Natural killer cell (primary cell): Measurements from ENCODE around the gene P2RX5. TPM values are rescaled to one million over a fixed set of nuclear protein-coding genes. Genes with fewer than 3 reads are reported as not detected.

ENCODE experiments used
- ATAC-seq, 3 donors: fragments of 150-1000 bp in 2 of 3; fragments of 200-7000 bp in 1 of 3; cut with Tn5 transposase; 1 replicate in 1 of 3; 2 replicates in 2 of 3; pipeline ENCODE4 v1.10.0; 2021; ENCODE audit warnings: mild to moderate bottlenecking in 2 of 3, moderate library complexity in 2 of 3
- DNase-seq, 2 donors: peaks; one replicate each; pipeline versions ENCODE4 v3.0.0 to v3.0.0-alpha.2; 2013 to 2021; ENCODE audit warnings: mixed read lengths in 1 of 2
- H3K27ac ChIP-seq: one replicate; pipeline ENCODE4 v1.5.1; 2013; ENCODE audit warnings: mild to moderate bottlenecking, low read length
- H3K27me3 ChIP-seq: one replicate; pipeline ENCODE4 v1.6.1; 2013; ENCODE audit warnings: low read length; ENCODE audit not compliant: control insufficient read depth, insufficient read depth
- H3K36me3 ChIP-seq: one replicate; pipeline ENCODE4 v1.6.1; 2013; ENCODE audit warnings: low read length; ENCODE audit not compliant: control insufficient read depth, insufficient read depth
- H3K4me1 ChIP-seq: one replicate; pipeline ENCODE4 v1.6.1; 2013; ENCODE audit warnings: low read length; ENCODE audit not compliant: control insufficient read depth, insufficient read depth
- H3K4me3 ChIP-seq: one replicate; pipeline ENCODE4 v1.5.1; 2013; ENCODE audit warnings: low read length
- H3K9me3 ChIP-seq: one replicate; pipeline ENCODE4 v1.6.1; 2013; ENCODE audit warnings: low read length; ENCODE audit not compliant: control insufficient read depth, insufficient read depth
- H3K27ac Mint-ChIP-seq, 2 donors: one replicate each; pipeline ENCODE4 v1.8.0; 2022; ENCODE audit warnings: mild to moderate bottlenecking in 2 of 2, mixed read lengths in 2 of 2, moderate library complexity in 1 of 2
- H3K27me3 Mint-ChIP-seq, 2 donors: one replicate each; pipeline ENCODE4 v1.8.0; 2022; ENCODE audit warnings: low read depth in 2 of 2, mixed read lengths in 2 of 2
- H3K36me3 Mint-ChIP-seq: one replicate; pipeline ENCODE4 v1.8.0; 2022; ENCODE audit warnings: mixed read lengths
- H3K4me1 Mint-ChIP-seq, 2 donors: one replicate each; pipeline ENCODE4 v1.8.0; 2022; ENCODE audit warnings: mixed read lengths in 2 of 2
- H3K4me3 Mint-ChIP-seq: one replicate; pipeline ENCODE4 v1.8.0; 2022; ENCODE audit warnings: mild to moderate bottlenecking, moderate library complexity, mixed read lengths
- H3K9me3 Mint-ChIP-seq, 2 donors: one replicate each; pipeline ENCODE4 v1.8.0; 2022; ENCODE audit warnings: mixed read lengths in 2 of 2
- CTCF ChIP-seq: fragments of 200-600 bp; IDR thresholded peaks from one replicate; pipeline ENCODE4 v1.8.0; 2022; ENCODE audit warnings: antibody characterized with exemption
- WGBS: methylation state at CpG from one replicate; pipeline ENCODE4 v1.1.7; 2013; ENCODE audit warnings: missing lambda C conversion rate; ENCODE audit not compliant: insufficient coverage; 5-methylcytosine and 5-hydroxymethylcytosine counted together
- intact Hi-C: fragments of 100-400 bp; cut with micrococcal nuclease; formaldehyde crosslinking; loops from one replicate; pipeline ENCODE4 v1.14.2; 2022
- total RNA-seq, 4 donors: library from RNA; stranded (reverse); fragments of 120-200 nt in 1 of 4; gene quantifications; one replicate each; pipeline versions ENCODE4 v1.2.3 to v1.2.4, GENCODE V29; 2013 to 2022

The P2RX5 gene
- total RNA-seq, 3 donors from 2014 or later (not counting 1 experiment from before 2014, with no cell fraction given): 7.8 to 15.4 (median 9.2) TPM

GRCh38 chr17:3639981-3640596 is 55.9 kb downstream of the P2RX5 start:
- Mint-ChIP-seq H3K4me1 (peaks cover 9 to 16% of the 10 kb centered on the region in 2 donors), H3K4me3 (peak overlapping the region; percentile 47), H3K36me3 (no peaks in the 10 kb centered on the region), H3K27me3 (no peaks in the 10 kb centered on the region), H3K27ac (no peak overlapping the region), H3K9me3 (no peaks in the 10 kb centered on the region)
- TF ChIP-seq CTCF: no peak
- no peak for DNase-seq
- Histone ChIP-seq H3K27me3 (no peaks in the 10 kb centered on the region), H3K4me1 (peaks cover 15% of the 10 kb centered on the region), H3K4me3 (no peak overlapping the region), H3K9me3 (no peaks in the 10 kb centered on the region), H3K36me3 (peaks cover 2% of the 10 kb centered on the region), H3K27ac (no peak overlapping the region)
- intact Hi-C loops: loop anchor here (10.0 kb wide), 1 partner anchor 595 kb away; no protein-coding TSS in a partner anchor
- no peak for ATAC-seq
- 30% methylated on average over 7 of the region's 7 CpGs for WGBS

- Histone ChIP-seq H3K4me3 (peak overlapping the region; percentile 100), H3K4me1 (peaks cover 19% of the 10 kb centered on the region), H3K27ac (peak overlapping the region; percentile 100), H3K27me3 (no peaks in the 10 kb centered on the region), H3K9me3 (no peaks in the 10 kb centered on the region), H3K36me3 (no peaks in the 10 kb centered on the region)
- no peak for ATAC-seq
- peak in 1 of 2 donors; percentile 49 for DNase-seq
- peaks cover 15 to 29% of the 10 kb centered on the region in 2 donors for H3K4me1 Mint-ChIP-seq
- peak overlapping the region; percentile 95 to 97 for H3K27ac Mint-ChIP-seq
- H3K9me3 Mint-ChIP-seq: no peaks in the 10 kb centered on the region
- TF ChIP-seq CTCF: no peak
- H3K4me3 Mint-ChIP-seq: peak overlapping the region; percentile 86
- intact Hi-C loops: loop anchor here (1.0 to 10.0 kb wide), 2 partner anchors 31 to 592 kb away; partner anchors contain the start of genes EMC6 and TAX1BP3
- WGBS: 3% methylated on average over 31 of the region's 31 CpGs
- H3K27me3 Mint-ChIP-seq: no peaks in the 10 kb centered on the region
- H3K36me3 Mint-ChIP-seq: no peaks in the 10 kb centered on the region
Observed at GRCh38 chr17:3636908-3637373, 59.0 kb downstream of the P2RX5 start.

GRCh38 chr17:3636154-3636907 is 59.6 kb downstream of the P2RX5 start, which contains the start of the genes CTNS and SHPK:
Gene CTNS, plus strand, starts transcription at chr17:3636760. Its CDS starts 3,447 bp downstream, at chr17:3640207.
Gene SHPK, minus strand, starts transcription at chr17:3636250. Its CDS starts 31 bp downstream, at chr17:3636219.
- Mint-ChIP-seq H3K4me1 (peaks cover 15 to 29% of the 10 kb centered on the region in 2 donors), H3K27ac (peak within 1 kb of the TSS; percentile 95 to 97), H3K4me3 (peak within 1 kb of the TSS; percentile 97), H3K36me3 (no peaks in the 10 kb centered on the region), H3K9me3 (no peaks in the 10 kb centered on the region), H3K27me3 (no peaks in the 10 kb centered on the region)
- no peak for TF ChIP-seq CTCF
- peak within 1 kb of the TSS; percentile 100 for H3K4me3 ChIP-seq
- no peaks in the 10 kb centered on the region for H3K9me3 ChIP-seq
- ATAC-seq: peak; percentile 97 to 99 (median 98)
- H3K4me1 ChIP-seq: peaks cover 19% of the 10 kb centered on the region
- no peaks in the 10 kb centered on the region for H3K36me3 ChIP-seq
- DNase-seq: peak; percentile 93 to 96
- intact Hi-C loops: loop anchor here (1.0 to 10.0 kb wide), 2 partner anchors 32 to 592 kb away; partner anchors contain the start of genes EMC6 and TAX1BP3
- under 1% methylated on average over 68 of the region's 68 CpGs for WGBS
- peak within 1 kb of the TSS; percentile 100 for H3K27ac ChIP-seq
- no peaks in the 10 kb centered on the region for H3K27me3 ChIP-seq
